ENCODE results near the gene RSAD1. TPM values are rescaled to one million over a fixed set of nuclear protein-coding genes. Genes with fewer than 3 reads are reported as not detected.

Gene RSAD1
- total RNA-seq, 1 donor from 2014 or later = 34.4 TPM

DNA sequence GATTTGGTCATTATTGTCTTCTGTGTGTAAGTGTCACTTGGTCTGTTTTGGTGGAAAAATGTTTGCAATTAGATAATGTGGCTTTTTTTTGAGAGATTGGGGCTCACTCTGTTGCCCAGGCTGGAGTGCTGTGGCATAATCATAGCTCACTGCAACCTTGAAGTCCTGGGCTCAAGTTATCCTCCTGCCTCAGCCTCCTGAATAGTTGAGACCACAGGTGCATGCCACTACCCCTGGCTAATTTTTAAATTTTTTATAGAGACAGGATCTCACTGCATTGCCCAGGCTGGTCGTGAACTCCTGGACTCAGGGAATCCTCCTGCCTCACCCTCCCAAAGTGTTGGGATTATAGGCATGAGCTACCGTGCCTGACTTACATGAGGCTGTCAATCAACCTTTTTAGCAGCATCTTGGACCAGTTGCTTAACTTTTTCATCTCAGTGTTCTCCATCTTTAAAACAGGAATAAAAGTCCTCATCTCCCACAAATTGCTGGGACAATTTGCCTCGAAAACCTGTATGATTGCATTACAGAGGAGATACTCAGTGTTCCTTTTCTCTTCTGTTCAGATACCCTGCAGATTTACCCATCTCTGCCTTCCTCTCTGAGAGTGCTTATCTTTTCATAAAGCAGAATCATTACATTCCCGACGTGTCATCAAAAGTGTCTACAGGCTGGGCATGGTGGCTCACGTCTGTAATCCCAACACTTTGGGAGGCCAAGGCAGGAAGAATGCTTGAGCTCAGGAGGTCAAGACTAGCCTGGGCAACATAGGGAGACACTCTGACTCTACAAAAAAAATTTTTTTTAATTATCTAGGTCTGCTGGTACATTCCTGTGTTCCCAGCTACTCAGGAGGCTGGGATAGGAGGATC is 33.6 kb upstream of the RSAD1 start:
- no peak overlapping the region for H3K27ac Mint-ChIP-seq

DNA sequence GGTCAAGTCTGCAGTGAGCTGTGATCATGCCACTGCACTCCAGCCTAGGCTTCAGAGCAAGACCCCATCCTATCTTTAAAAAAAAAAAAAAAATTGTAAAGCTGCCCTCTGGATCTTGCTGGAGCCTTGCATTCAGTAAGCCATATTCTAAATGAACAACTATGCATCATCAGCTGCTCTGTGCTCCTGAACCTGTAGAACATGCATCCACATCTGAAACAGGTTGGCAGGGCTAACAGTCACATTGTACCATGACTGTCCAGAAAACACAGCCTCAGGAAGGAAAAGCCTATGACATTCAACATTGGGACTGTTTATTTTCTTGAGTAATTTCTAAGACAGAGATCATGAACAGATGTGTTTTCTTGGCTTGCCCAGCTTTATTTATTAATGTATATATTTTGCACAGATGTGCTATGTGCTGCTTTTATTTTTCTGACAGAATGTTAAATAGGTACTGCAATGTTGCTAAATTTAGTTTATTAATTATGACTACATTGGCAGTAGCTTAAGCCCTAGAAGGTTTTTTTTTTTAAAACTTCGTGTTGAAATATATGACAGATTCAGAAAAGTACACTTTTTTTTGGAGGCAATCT is 32.8 kb upstream of the RSAD1 start:
- Mint-ChIP-seq H3K9me3 (ENCODE audit: low read depth) (no peaks in the 10 kb centered on the region), H3K27me3 (no peaks in the 10 kb centered on the region), H3K4me3 (ENCODE audit: low read depth) (no peak overlapping the region), H3K27ac (no peak overlapping the region), H3K36me3 (ENCODE audit: insufficient read depth) (peaks cover 2% of the 10 kb centered on the region), H3K4me1 (ENCODE audit: low read depth) (peaks cover 20% of the 10 kb centered on the region)
- no peak for TF ChIP-seq CTCF (IDR thresholded peaks at IDR 0.05; ENCODE audit: unreplicated experiment)
- DNase-seq (ENCODE audit: low spot score, unreplicated experiment) = no peak

More for the DNA sequence above, 33.6 kb upstream of the RSAD1 start:
- Mint-ChIP-seq H3K4me3 (ENCODE audit: low read depth) (no peak overlapping the region), H3K4me1 (ENCODE audit: low read depth) (peaks cover 26% of the 10 kb centered on the region), H3K36me3 (ENCODE audit: insufficient read depth) (no peaks in the 10 kb centered on the region), H3K9me3 (ENCODE audit: low read depth) (no peaks in the 10 kb centered on the region), H3K27me3 (no peaks in the 10 kb centered on the region)
- no peak for TF ChIP-seq CTCF (IDR thresholded peaks at IDR 0.05; ENCODE audit: unreplicated experiment)
- DNase-seq (ENCODE audit: low spot score, unreplicated experiment) = no peak

DNA sequence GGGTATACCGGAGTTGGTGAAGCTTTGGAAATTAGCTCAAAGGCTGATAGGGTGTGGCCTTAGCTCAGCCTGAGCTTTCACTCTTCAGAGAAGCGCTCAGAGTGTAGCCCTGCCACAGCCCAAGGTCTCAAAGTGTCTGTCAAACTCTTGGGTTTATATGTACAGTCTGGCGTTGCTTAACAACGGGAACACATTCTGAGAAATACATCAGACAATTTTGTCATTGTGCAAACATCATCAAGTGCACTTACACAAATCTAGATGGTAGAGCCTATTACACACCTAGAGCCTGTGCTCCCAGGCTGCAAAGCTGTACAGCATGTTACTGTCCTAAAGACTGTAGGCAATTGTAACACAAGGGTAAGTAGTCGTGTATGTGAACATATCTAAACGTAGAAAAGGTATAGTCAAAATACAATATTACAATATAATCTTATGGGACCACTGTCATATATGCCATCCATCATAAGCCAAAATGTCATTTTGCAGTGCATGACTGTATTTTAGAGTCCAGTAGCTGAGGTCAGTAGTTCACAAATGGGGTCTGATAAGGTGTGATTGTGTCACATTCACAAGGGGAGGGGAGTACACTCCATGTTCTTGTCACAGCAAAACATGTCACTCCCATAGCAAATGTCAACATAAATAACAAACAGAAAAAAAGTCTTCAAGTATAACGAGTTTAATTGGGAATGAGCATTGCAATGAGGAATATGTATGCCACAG is 30.6 kb upstream of the RSAD1 start:
- no peaks in the 10 kb centered on the region for H3K9me3 Mint-ChIP-seq (ENCODE audit: low read depth)
- DNase-seq (ENCODE audit: low spot score, unreplicated experiment) = no peak
- H3K4me3 Mint-ChIP-seq (ENCODE audit: low read depth) = no peak overlapping the region
- H3K27ac Mint-ChIP-seq = no peak overlapping the region
- peaks cover 19% of the 10 kb centered on the region for H3K4me1 Mint-ChIP-seq (ENCODE audit: low read depth)
- H3K27me3 Mint-ChIP-seq = no peaks in the 10 kb centered on the region
- TF ChIP-seq CTCF (IDR thresholded peaks at IDR 0.05; ENCODE audit: unreplicated experiment) = no peak
- peaks cover 2% of the 10 kb centered on the region for H3K36me3 Mint-ChIP-seq (ENCODE audit: insufficient read depth)

- no peak for TF ChIP-seq CTCF (IDR thresholded peaks at IDR 0.05; ENCODE audit: unreplicated experiment)
- no peak overlapping the region for H3K27ac Mint-ChIP-seq
- H3K4me1 Mint-ChIP-seq (ENCODE audit: low read depth) = peaks cover 13% of the 10 kb centered on the region
- H3K36me3 Mint-ChIP-seq (ENCODE audit: insufficient read depth) = peaks cover 2% of the 10 kb centered on the region
- H3K27me3 Mint-ChIP-seq = no peaks in the 10 kb centered on the region
- no peak overlapping the region for H3K4me3 Mint-ChIP-seq (ENCODE audit: low read depth)
- no peak for DNase-seq (ENCODE audit: low spot score, unreplicated experiment)
- H3K9me3 Mint-ChIP-seq (ENCODE audit: low read depth) = no peaks in the 10 kb centered on the region
Observed at GRCh38 chr17:50448643-50449042, 30.0 kb upstream of the RSAD1 start.

GRCh38 chr17:50451943-50452629 is 26.6 kb upstream of the RSAD1 start:
- Mint-ChIP-seq H3K9me3 (ENCODE audit: low read depth) (no peaks in the 10 kb centered on the region), H3K4me1 (ENCODE audit: low read depth) (peaks cover 6% of the 10 kb centered on the region), H3K27me3 (no peaks in the 10 kb centered on the region), H3K4me3 (ENCODE audit: low read depth) (no peak overlapping the region), H3K27ac (no peak overlapping the region), H3K36me3 (ENCODE audit: insufficient read depth) (peaks cover 6% of the 10 kb centered on the region)
- no peak for TF ChIP-seq CTCF (IDR thresholded peaks at IDR 0.05; ENCODE audit: unreplicated experiment)
- DNase-seq (ENCODE audit: low spot score, unreplicated experiment) = no peak

Measured in progenitor cell of endocrine pancreas (in vitro differentiated cells).